H1 (cell line): ENCODE measurements around the gene CATSPERD. TPM values are rescaled to one million over a fixed set of nuclear protein-coding genes. Genes with fewer than 3 reads are reported as not detected.
A peak's percentile ranks its signal among the peaks of the same experiment; 100 is the strongest.

Experiments used
- CTCF ChIA-PET: fragments of 300-600 bp; sonication (Branson Sonifier 250); formaldehyde crosslinking; loops from one replicate; lab custom pipeline; 2021; ENCODE audit not compliant: partially characterized antibody; lab: Charles Lee
- POLR2A ChIA-PET: fragments of 300-600 bp; sonication (Branson Sonifier 250); formaldehyde crosslinking; loops from one replicate; lab custom pipeline; 2021; ENCODE audit warnings: inconsistent platforms; ENCODE audit not compliant: partially characterized antibody; lab: Charles Lee
- DNase-seq, 2 experiments: peaks; one replicate each; pipeline versions ENCODE4 v3.0.0 to v3.0.0-alpha.2; 2010 to 2022; ENCODE audit warnings: low spot score in 2 of 2, low read depth in 1 of 2, mixed read lengths in 1 of 2
- FAIRE-seq: peaks from 2 replicates; lab custom pipeline; 2011; peaks lifted over from hg19 to GRCh38; lab: Jason Lieb, UNC
- H2AFZ ChIP-seq: 2 replicates; pipeline ENCODE4 v1.8.1; 2012; ENCODE audit warnings: low read length, inconsistent platforms
- H2AK5ac ChIP-seq: 2 replicates; pipeline ENCODE4 v1.6.1; 2013; ENCODE audit warnings: low read depth, low read length
- H2BK120ac ChIP-seq: replicated peaks from 2 replicates; pipeline ENCODE3; 2013; ENCODE audit warnings: low read depth, low read length, inconsistent platforms
- H2BK12ac ChIP-seq: 2 replicates; pipeline ENCODE4 v1.6.1; 2013; ENCODE audit warnings: low read depth, low read length
- H2BK15ac ChIP-seq: 2 replicates; pipeline ENCODE4 v1.6.1; 2013; ENCODE audit warnings: low read length
- H2BK20ac ChIP-seq: 2 replicates; pipeline ENCODE4 v1.6.1; 2013; ENCODE audit warnings: low read length
- H2BK5ac ChIP-seq: 2 replicates; pipeline ENCODE4 v1.6.1; 2013; ENCODE audit warnings: low read depth, low read length
- H3K14ac ChIP-seq: 2 replicates; pipeline ENCODE4 v1.6.1; 2013; ENCODE audit warnings: inconsistent platforms; ENCODE audit not compliant: insufficient read length
- H3K18ac ChIP-seq: 2 replicates; pipeline ENCODE4 v1.6.1; 2013; ENCODE audit warnings: low read length; ENCODE audit errors: extremely low read depth
- H3K23ac ChIP-seq: 2 replicates; pipeline ENCODE4 v1.6.1; 2013; ENCODE audit warnings: inconsistent platforms; ENCODE audit not compliant: insufficient read length
- H3K23me2 ChIP-seq: 2 replicates; pipeline ENCODE4 v1.6.1; 2013; ENCODE audit warnings: low read depth, low read length
- H3K27ac ChIP-seq: 2 replicates; pipeline ENCODE4 v1.6.1; 2011; ENCODE audit warnings: low read depth, low read length, inconsistent platforms
- H3K27me3 ChIP-seq, 4 experiments: replicated peaks in 1 of 4; 1 replicate in 1 of 4; 2 replicates in 3 of 4; pipeline versions ENCODE4 v1.6.1 to v1.8.1; 2011 to 2013; ENCODE audit warnings: low read length in 3 of 4, mild to moderate bottlenecking in 3 of 4, inconsistent platforms in 2 of 4, mixed read lengths in 2 of 4, moderate library complexity in 1 of 4; ENCODE audit not compliant: control insufficient read depth in 3 of 4, insufficient read depth in 3 of 4; ENCODE audit errors: extremely low read depth in 1 of 4
- H3K36me3 ChIP-seq, 4 experiments: 2 replicates each; pipeline versions ENCODE4 v1.6.1 to v1.8.1; 2011 to 2013; ENCODE audit warnings: mild to moderate bottlenecking in 4 of 4, low read length in 3 of 4, moderate library complexity in 2 of 4, control low read depth in 1 of 4, inconsistent platforms in 1 of 4; ENCODE audit not compliant: insufficient read depth in 4 of 4, control insufficient read depth in 2 of 4
- H3K4ac ChIP-seq: replicated peaks from 2 replicates; pipeline ENCODE3; 2013; ENCODE audit warnings: low read length, low read depth, mixed read lengths, inconsistent platforms; ENCODE audit not compliant: insufficient read length
- H3K4me1 ChIP-seq, 4 experiments: replicated peaks in 1 of 4; 1 replicate in 1 of 4; 2 replicates in 3 of 4; pipeline versions ENCODE4 v1.6.1 to v1.8.1; 2011 to 2013; ENCODE audit warnings: low read length in 3 of 4, inconsistent platforms in 2 of 4, mixed read lengths in 1 of 4; ENCODE audit not compliant: insufficient read depth in 4 of 4, control insufficient read depth in 3 of 4
- H3K4me2 ChIP-seq, 2 experiments: 2 replicates each; pipeline versions ENCODE4 v1.6.1 to v1.8.1; 2011 to 2013; ENCODE audit warnings: low read depth in 2 of 2, low read length in 2 of 2, control low read depth in 1 of 2, inconsistent platforms in 1 of 2, mild to moderate bottlenecking in 1 of 2; ENCODE audit not compliant: insufficient read depth in 1 of 2
- H3K4me3 ChIP-seq, 4 experiments: fragments of 200-600, 300-600 bp in 1 of 4; sonication (generic), shearing (Covaris generic), sonication (Bioruptor Twin) in 1 of 4; 2 replicates each; pipeline versions ENCODE4 v1.5.1 to v1.8.1; 2011 to 2016; ENCODE audit warnings: low read length in 4 of 4, low read depth in 3 of 4, control low read depth in 2 of 4, inconsistent platforms in 2 of 4, mild to moderate bottlenecking in 2 of 4, mixed read lengths in 1 of 4, moderate library complexity in 1 of 4; ENCODE audit not compliant: insufficient read depth in 2 of 4; ENCODE audit errors: extremely low read depth in 1 of 4
- H3K56ac ChIP-seq: replicated peaks from 2 replicates; pipeline ENCODE3; 2013; ENCODE audit warnings: low read depth, mild to moderate bottlenecking, mixed read lengths, low read length, inconsistent platforms; ENCODE audit not compliant: insufficient read length
- H3K79me1 ChIP-seq: 2 replicates; pipeline ENCODE4 v1.6.1; 2013; ENCODE audit warnings: low read depth, low read length, control low read depth
- H3K79me2 ChIP-seq, 2 experiments: 2 replicates each; pipeline versions ENCODE4 v1.6.1 to v1.8.1; 2012 to 2013; ENCODE audit warnings: low read length in 2 of 2, mild to moderate bottlenecking in 2 of 2, inconsistent platforms in 1 of 2; ENCODE audit not compliant: insufficient read depth in 2 of 2, control insufficient read depth in 1 of 2
- H3K9ac ChIP-seq, 4 experiments: replicated peaks in 1 of 4; 1 replicate in 1 of 4; 2 replicates in 3 of 4; pipeline versions ENCODE4 v1.6.1 to v1.8.1; 2011 to 2013; ENCODE audit warnings: low read depth in 3 of 4, low read length in 3 of 4, control low read depth in 2 of 4, mild to moderate bottlenecking in 2 of 4, moderate library complexity in 2 of 4, inconsistent platforms in 1 of 4; ENCODE audit errors: extremely low read depth in 1 of 4
- H3K9me3 ChIP-seq, 2 experiments: 2 replicates each; pipeline versions ENCODE4 v1.6.1 to v1.8.1; 2012 to 2013; ENCODE audit warnings: mild to moderate bottlenecking in 2 of 2, moderate library complexity in 2 of 2, control low read depth in 1 of 2, inconsistent platforms in 1 of 2, low read depth in 1 of 2, low read length in 1 of 2, mixed read lengths in 1 of 2; ENCODE audit not compliant: insufficient read depth in 2 of 2
- H4K20me1 ChIP-seq, 2 experiments: replicated peaks in 1 of 2; 2 replicates each; pipeline versions ENCODE3 to v1.8.1; 2011 to 2013; ENCODE audit warnings: inconsistent platforms in 2 of 2, low read length in 2 of 2, mild to moderate bottlenecking in 1 of 2; ENCODE audit not compliant: insufficient read depth in 2 of 2, control insufficient read depth in 1 of 2
- H4K5ac ChIP-seq: 2 replicates; pipeline ENCODE4 v1.6.1; 2013; ENCODE audit warnings: low read length, low read depth, mixed read lengths, inconsistent platforms; ENCODE audit not compliant: insufficient read length
- H4K8ac ChIP-seq: 2 replicates; pipeline ENCODE4 v1.8.0; 2013; ENCODE audit warnings: mild to moderate bottlenecking, moderate library complexity, low read length, inconsistent platforms; ENCODE audit not compliant: insufficient read depth; ENCODE audit errors: extremely low read depth
- H4K91ac ChIP-seq: replicated peaks from 2 replicates; pipeline ENCODE3; 2013; ENCODE audit warnings: low read length, mixed read lengths, inconsistent platforms; ENCODE audit not compliant: insufficient read length
- BCL11A ChIP-seq, 2 experiments: IDR thresholded peaks; one replicate each; pipeline ENCODE4 v1.6.1; 2011; ENCODE audit warnings: low read depth in 2 of 2, low read length in 2 of 2, mild to moderate bottlenecking in 2 of 2
- CBX8 ChIP-seq: fragments of 300-800, 300-1000 bp; sonication (generic); IDR thresholded peaks from 2 replicates; pipeline ENCODE4 v1.7.1; 2016; ENCODE audit warnings: low read depth, low read length, borderline replicate concordance
- E2F6 ChIP-seq: IDR thresholded peaks from 2 replicates; pipeline ENCODE4 v1.6.1; 2012; ENCODE audit warnings: inconsistent platforms
- GABPA ChIP-seq: IDR thresholded peaks from 2 replicates; pipeline ENCODE4 v1.6.1; 2011; ENCODE audit warnings: mild to moderate bottlenecking, low read length, moderate library complexity, borderline replicate concordance; ENCODE audit not compliant: insufficient read depth
- KDM1A ChIP-seq: fragments of 200-600, 300-600 bp; sonication (generic); IDR thresholded peaks from 2 replicates; pipeline ENCODE4 v1.7.1; 2016; ENCODE audit warnings: mild to moderate bottlenecking, low read length, borderline replicate concordance
- MAFK ChIP-seq: IDR thresholded peaks from 2 replicates; pipeline ENCODE4 v1.6.1; 2012; ENCODE audit warnings: low read depth, mild to moderate bottlenecking, improper control_type of control experiment, low read length
- PHF8 ChIP-seq: fragments of 200-600 bp; sonication (generic); conservative IDR thresholded peaks from 2 replicates; pipeline ENCODE4 v1.7.1; 2012; ENCODE audit warnings: low read depth, mild to moderate bottlenecking, inconsistent platforms, low read length, moderate library complexity
- POLR2A ChIP-seq, 2 experiments: IDR thresholded peaks; 1 replicate in 1 of 2; 2 replicates in 1 of 2; pipeline ENCODE4 v1.6.1; 2011; ENCODE audit warnings: low read depth in 2 of 2, low read length in 2 of 2, mild to moderate bottlenecking in 2 of 2; ENCODE audit errors: control extremely low read depth in 1 of 2
- RBBP5 ChIP-seq: IDR thresholded peaks from 2 replicates; pipeline ENCODE4 v1.7.1; 2012; ENCODE audit warnings: low read depth, mild to moderate bottlenecking, inconsistent platforms, low read length, moderate library complexity, borderline replicate concordance
- SUZ12 ChIP-seq: fragments of 200-600 bp; sonication (generic); IDR thresholded peaks from 2 replicates; pipeline ENCODE4 v1.6.1; 2012; ENCODE audit warnings: mild to moderate bottlenecking, inconsistent platforms, low read length, moderate library complexity, mixed read lengths
- WGBS, 2 experiments: shearing (Covaris generic) in 1 of 2; methylation state at CpG; one replicate each; pipeline versions ENCODE4 v1.1.6 to v1.1.7; 2013 to 2015; ENCODE audit warnings: low lambda C conversion rate in 2 of 2, mixed read lengths in 2 of 2, inconsistent platforms in 1 of 2, low coverage in 1 of 2, missing lambda C conversion rate in 1 of 2; ENCODE audit not compliant: insufficient replicate concordance in 2 of 2, insufficient coverage in 1 of 2, insufficient read length in 1 of 2; ENCODE audit errors: extremely low coverage in 1 of 2, missing lambda C conversion rate in 1 of 2; 5-methylcytosine and 5-hydroxymethylcytosine counted together
- polyA plus RNA-seq, 7 experiments: library from polyadenylated mRNA; depleted of rRNA in 3 of 7; stranded (reverse) in 5 of 7; unstranded in 2 of 7; fragments of >200 nt in 5 of 7; fragments of 200-250 nt in 2 of 7; gene quantifications; 1 replicate in 5 of 7; 2 replicates in 1 of 7; 4 replicates in 1 of 7; pipeline versions ENCODE4 v1.2.1 to v1.2.3, GENCODE V29; 2011 to 2013; ENCODE audit warnings: missing spikeins in 2 of 7, mixed read lengths in 2 of 7
- total RNA-seq: library from RNA; stranded (reverse); fragmentation: NEBNext Ultra II Directional; extraction: Animal tissue kit (Norgen Biotek cat#: 25700); gene quantifications from 2 replicates; pipeline ENCODE4 v1.2.1, GENCODE V29; 2021

CATSPERD gene
- total and polyA plus RNA-seq, 2 of the 8 experiments (the other 6 are each of a cell fraction or from before 2014, with no cell fraction given) = 0.12 TPM; not detected in 1

DNA sequence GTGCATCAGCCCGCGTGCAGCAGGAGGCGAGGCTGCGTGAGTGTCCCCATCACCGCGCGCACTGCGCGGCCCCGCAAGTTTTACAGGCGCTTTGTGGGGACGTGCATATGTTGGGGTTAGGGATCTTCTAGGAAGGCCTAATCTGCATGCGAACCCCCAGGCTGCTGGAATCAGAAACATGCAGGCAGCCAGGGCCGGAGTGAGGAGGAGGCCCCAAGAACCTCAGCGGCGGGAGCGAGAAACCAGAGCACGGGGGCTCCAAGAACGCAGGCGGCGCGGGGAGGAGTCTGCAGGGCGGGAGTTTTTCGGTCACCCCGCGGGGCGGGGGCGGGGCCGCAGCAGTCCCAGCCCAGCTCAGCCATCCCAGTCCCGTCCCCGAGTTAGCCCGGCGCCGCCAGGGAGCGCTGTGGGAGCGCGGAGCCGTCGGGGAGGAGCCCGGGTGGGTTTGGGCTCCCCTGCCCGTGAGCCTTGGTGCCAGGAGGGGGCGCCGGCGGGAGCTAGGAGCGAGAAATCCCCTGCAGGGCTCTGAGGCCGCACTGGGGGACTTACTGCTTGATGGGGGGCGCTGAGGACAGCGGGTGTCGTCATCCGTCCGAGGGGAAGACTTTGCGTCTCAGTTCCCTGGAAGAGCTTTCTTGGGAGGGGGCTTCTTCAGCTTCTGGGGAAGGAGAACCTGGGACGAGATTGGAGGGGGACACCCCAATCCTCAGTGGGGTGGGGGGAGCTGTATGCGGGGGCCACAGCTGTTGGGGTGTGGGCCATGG is 83.5 kb downstream of the CATSPERD start:
- FAIRE-seq = no peak
- CTCF ChIA-PET = interaction anchor here (0.5 to 2.4 kb wide), 62 partner anchors 9 to 245 kb away, joined by 3 to 58 read pairs (median 5); partner anchors contain the start of genes CAPS, CATSPERD, DUS3L and LONP1
- H2BK20ac ChIP-seq = peak overlapping the region; percentile 93; the same call in 1 of the 2 replicates
- 0 out of 2 replicates have a peak, but pooled peaks have one; percentile 28 for TF ChIP-seq RBBP5
- no peak for TF ChIP-seq BCL11A (IDR thresholded peaks at IDR 0.05; ENCODE audit: low read depth in 2 of 2, low read length in 2 of 2)
- TF ChIP-seq SUZ12 = no peak
- TF ChIP-seq PHF8 = 0 out of 2 replicates have a peak, but pooled peaks have one; percentile 34
- TF ChIP-seq KDM1A = peak; percentile 46; the same call in 1 of the 2 replicates
- TF ChIP-seq GABPA = peak; percentile 54; the same call in 1 of the 2 replicates
- no peak for TF ChIP-seq MAFK
- TF ChIP-seq CBX8 = no peak
- TF ChIP-seq E2F6 = peak; percentile 97
- TF ChIP-seq POLR2A (IDR thresholded peaks at IDR 0.05; ENCODE audit: control extremely low read depth in 1 of 2, low read depth in 2 of 2, low read length in 2 of 2) = no peak

More for the DNA sequence above, 83.5 kb downstream of the CATSPERD start:
- no peak overlapping the region for H3K14ac ChIP-seq
- DNase-seq = peak; percentile 88 to 100
- peaks cover 0 to 6% of the 10 kb centered on the region in 2 experiments for H4K20me1 ChIP-seq
- H3K56ac ChIP-seq = no peak overlapping the region
- H3K79me2 ChIP-seq = no peaks in the 10 kb centered on the region; a peak in 1 of 4 replicates
- peak overlapping the region; percentile 92 for H2BK15ac ChIP-seq
- peaks cover 7% of the 10 kb centered on the region for H3K23me2 ChIP-seq
- H3K36me3 ChIP-seq = no peaks in the 10 kb centered on the region
- POLR2A ChIA-PET = interaction anchor here (0.7 to 3.4 kb wide), 15 partner anchors 9 to 171 kb away, joined by 3 to 35 read pairs (median 5); partner anchors contain the start of genes CATSPERD, DUS3L, LONP1 and NDUFA11
- H2BK120ac ChIP-seq = peak overlapping the region; percentile 12
- peaks cover 0 to 18% (median 10%) of the 10 kb centered on the region in 4 experiments; a peak in 5 of 7 replicates for H3K4me1 ChIP-seq
- H2AFZ ChIP-seq = peak overlapping the region; percentile 69
- H2BK5ac ChIP-seq = peak overlapping the region; percentile 19; the same call in 1 of the 2 replicates
- no peak overlapping the region for H3K23ac ChIP-seq
- H3K27me3 ChIP-seq = peaks cover 2 to 16% (median 8%) of the 10 kb centered on the region in 4 experiments; a peak in 6 of 7 replicates
- H2AK5ac ChIP-seq = no peak overlapping the region
- peak overlapping the region; percentile 95 for H4K91ac ChIP-seq
- peaks cover 4% of the 10 kb centered on the region; the same call in 1 of the 2 replicates for H3K79me1 ChIP-seq
- no peaks in the 10 kb centered on the region for H3K9me3 ChIP-seq
- no peak overlapping the region; a peak in 1 of 7 replicates for H3K9ac ChIP-seq
- 8% methylated on average over 30 of the region's 54 CpGs; no CpG with 5 or more reads in 1 of the 2 experiments for WGBS, 2 experiments
- peak overlapping the region; percentile 57 for H4K5ac ChIP-seq
- peak overlapping the region; percentile 77 for H4K8ac ChIP-seq
- H3K18ac ChIP-seq = peak overlapping the region; percentile 55
- H3K27ac ChIP-seq = no peak overlapping the region
- H3K4ac ChIP-seq = peak overlapping the region; percentile 74
- peak overlapping the region; percentile 86; the same call in 1 of the 2 replicates for H2BK12ac ChIP-seq
- H3K4me2 ChIP-seq = peak overlapping the region; percentile 51 to 68; a peak in 3 of 4 replicates
- H3K4me3 ChIP-seq = peak overlapping the region; percentile 2 to 57 (median 15); a peak in 6 of 8 replicates
